Endodermal cell (in vitro differentiated cells): ENCODE measurements around the gene BEST1. TPM values are rescaled to one million over a fixed set of nuclear protein-coding genes. Genes with fewer than 3 reads are reported as not detected.

Source experiments
- DNase-seq: peaks from one replicate; pipeline ENCODE4 v3.0.0-alpha.2; 2017
- H3K27ac ChIP-seq: 2 replicates; pipeline ENCODE4 v1.5.1; 2013; ENCODE audit warnings: mild to moderate bottlenecking, low read depth, low read length, moderate library complexity
- H3K27me3 ChIP-seq: 2 replicates; pipeline ENCODE4 v1.6.1; 2013; ENCODE audit warnings: mild to moderate bottlenecking, low read length, moderate library complexity; ENCODE audit not compliant: insufficient read depth, control insufficient read depth, poor library complexity, severe bottlenecking
- H3K36me3 ChIP-seq: 2 replicates; pipeline ENCODE4 v1.7.0; 2013; ENCODE audit warnings: mild to moderate bottlenecking, low read length, moderate library complexity; ENCODE audit not compliant: control insufficient read depth, insufficient read depth
- H3K4me1 ChIP-seq: one replicate; pipeline ENCODE4 v1.7.0; 2013; ENCODE audit warnings: low read length; ENCODE audit not compliant: control insufficient read depth, insufficient read depth
- H3K4me3 ChIP-seq: 2 replicates; pipeline ENCODE4 v1.5.1; 2013; ENCODE audit warnings: mild to moderate bottlenecking, low read length, moderate library complexity
- H3K9ac ChIP-seq: 2 replicates; pipeline ENCODE4 v1.6.1; 2013; ENCODE audit warnings: mild to moderate bottlenecking, low read length, moderate library complexity; ENCODE audit not compliant: poor library complexity, severe bottlenecking; ENCODE audit errors: extremely low read depth
- H3K9me3 ChIP-seq: 2 replicates; pipeline ENCODE4 v1.6.1; 2013; ENCODE audit warnings: mild to moderate bottlenecking, low read length, moderate library complexity; ENCODE audit not compliant: control insufficient read depth
- H3K27ac Mint-ChIP-seq: 2 replicates; pipeline ENCODE4 v1.8.0; 2020; ENCODE audit warnings: mixed read lengths
- H3K27me3 Mint-ChIP-seq: 2 replicates; pipeline ENCODE4 v1.8.0; 2021; ENCODE audit warnings: mild to moderate bottlenecking, mixed read lengths; ENCODE audit not compliant: insufficient read depth
- H3K36me3 Mint-ChIP-seq: 2 replicates; pipeline ENCODE4 v1.8.0; 2020; ENCODE audit warnings: low read depth, mixed read lengths
- H3K4me1 Mint-ChIP-seq: 2 replicates; pipeline ENCODE4 v1.8.0; 2020; ENCODE audit warnings: mixed read lengths
- H3K4me3 Mint-ChIP-seq: 2 replicates; pipeline ENCODE4 v1.8.0; 2020; ENCODE audit warnings: mild to moderate bottlenecking, moderate library complexity, mixed read lengths
- H3K9me3 Mint-ChIP-seq: 2 replicates; pipeline ENCODE4 v1.8.0; 2020; ENCODE audit warnings: mild to moderate bottlenecking, mixed read lengths
- CTCF ChIP-seq: fragments of 200-600 bp; sonication (generic); conservative IDR thresholded peaks from 2 replicates; pipeline ENCODE4 v1.5.0; 2021; ENCODE audit warnings: antibody characterized with exemption, mild to moderate bottlenecking
- WGBS, 2 experiments: methylation state at CpG; one replicate each; pipeline versions ENCODE4 v1.1.5 to v1.1.7; 2013; ENCODE audit warnings: missing lambda C conversion rate in 2 of 2, mixed read lengths in 1 of 2; ENCODE audit not compliant: insufficient coverage in 1 of 2, insufficient read length in 1 of 2; 5-methylcytosine and 5-hydroxymethylcytosine counted together
- total RNA-seq, 2 donors: library from RNA; stranded (reverse); fragmentation: NEBNext Ultra II Directional in 1 of 2; extraction: Animal tissue kit (Norgen Biotek cat#: 25700) in 1 of 2; gene quantifications; 2 replicates in 1 of 2; 3 replicates in 1 of 2; pipeline ENCODE4 v1.2.1, GENCODE V29; 2021

The BEST1 gene
- total RNA-seq, 2 donors from 2014 or later = 0.26 to 0.40 TPM

GRCh38 chr11:61921446-61921845 lies 28.7 kb upstream of the BEST1 start:
- Histone ChIP-seq H3K9me3 (no peaks in the 10 kb centered on the region), H3K4me3 (no peak overlapping the region), H3K4me1 (peaks cover 17% of the 10 kb centered on the region), H3K36me3 (no peaks in the 10 kb centered on the region), H3K9ac (no peak overlapping the region), H3K27me3 (peaks cover 10% of the 10 kb centered on the region), H3K27ac (no peak overlapping the region)
- Mint-ChIP-seq H3K9me3 (no peaks in the 10 kb centered on the region), H3K27ac (no peak overlapping the region), H3K4me1 (peaks cover 58% of the 10 kb centered on the region), H3K4me3 (no peak overlapping the region), H3K27me3 (peaks cover 19% of the 10 kb centered on the region), H3K36me3 (no peaks in the 10 kb centered on the region)
- no peak for TF ChIP-seq CTCF
- WGBS, 2 experiments = 86 to 92% methylated on average over 1 to 3 of the region's 3 CpGs
- no peak for DNase-seq

DNA sequence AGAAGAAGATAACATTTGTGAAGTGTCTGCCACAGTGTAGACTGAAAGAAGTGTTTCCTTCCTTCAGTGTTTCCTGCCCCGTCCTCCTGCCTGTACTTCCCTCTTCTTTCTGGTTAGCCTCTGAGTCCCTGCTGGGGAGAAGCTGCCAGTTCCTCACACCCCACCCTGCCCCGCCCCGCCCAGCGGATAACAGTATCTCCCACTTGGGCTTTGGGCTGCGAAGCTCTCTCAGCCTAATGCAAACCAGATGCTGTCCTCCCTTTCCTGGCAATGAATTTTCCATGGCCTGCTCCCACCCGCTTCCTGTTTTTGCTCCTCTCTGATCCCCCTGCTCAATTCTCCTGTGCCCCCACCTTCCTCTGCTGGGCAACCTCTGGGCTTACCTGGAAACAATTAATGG lies 27.6 kb upstream of the BEST1 start:
- Mint-ChIP-seq H3K4me1 (peaks cover 56% of the 10 kb centered on the region), H3K27me3 (peaks cover 15% of the 10 kb centered on the region), H3K9me3 (no peaks in the 10 kb centered on the region), H3K4me3 (peak overlapping the region; percentile 15), H3K27ac (peak overlapping the region; percentile 88), H3K36me3 (no peaks in the 10 kb centered on the region)
- Histone ChIP-seq H3K36me3 (no peaks in the 10 kb centered on the region), H3K4me3 (no peak overlapping the region), H3K4me1 (peaks cover 17% of the 10 kb centered on the region), H3K27ac (no peak overlapping the region), H3K9me3 (no peaks in the 10 kb centered on the region), H3K27me3 (peaks cover 10% of the 10 kb centered on the region), H3K9ac (no peak overlapping the region)
- 65 to 73% methylated on average over 2 to 6 of the region's 6 CpGs for WGBS, 2 experiments
- peak; percentile 64 for DNase-seq
- no peak for TF ChIP-seq CTCF

DNA sequence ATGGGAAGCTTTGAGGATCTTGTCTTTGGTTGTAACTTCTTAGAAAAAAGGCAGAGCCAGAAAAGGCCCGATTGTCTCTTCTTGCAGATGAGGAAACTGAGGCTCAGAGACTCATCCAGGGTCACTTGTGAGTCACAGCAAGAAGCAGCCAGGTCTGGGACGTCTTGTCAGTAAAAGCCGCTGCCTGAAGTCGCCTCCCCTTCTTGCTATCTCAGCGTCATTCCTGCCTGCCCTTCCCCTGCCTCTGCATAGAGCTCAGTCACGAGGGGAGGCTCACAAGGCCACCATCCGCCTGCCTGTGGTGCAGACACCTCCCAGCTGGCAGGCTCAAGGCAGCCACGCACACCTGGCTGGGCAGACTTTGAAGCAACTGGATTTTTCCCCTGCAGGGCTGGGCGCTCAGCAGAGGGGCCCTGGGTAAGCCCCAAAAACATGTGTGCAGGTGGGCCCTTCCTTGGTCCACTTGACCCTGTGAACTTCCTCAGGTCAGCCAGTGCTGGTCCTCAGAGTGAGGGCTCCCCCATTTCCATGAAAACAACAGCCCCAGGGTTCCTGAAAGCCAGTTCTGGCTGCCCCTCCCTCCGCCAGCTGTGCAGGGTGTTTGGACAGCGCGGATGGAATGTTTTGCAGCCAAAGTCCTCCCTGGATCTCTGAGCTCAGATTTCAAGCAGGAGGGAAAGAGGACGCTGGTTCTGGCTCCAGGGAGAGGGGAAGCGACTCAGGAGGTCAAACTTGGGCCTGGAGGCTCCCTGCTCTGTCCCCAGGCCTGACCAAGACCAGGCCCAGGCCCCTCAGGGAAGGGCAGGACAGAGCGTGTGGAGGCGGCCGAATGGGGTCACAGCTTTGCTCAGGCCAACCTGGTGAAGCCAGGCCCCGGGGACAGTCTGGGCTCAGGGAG lies 26.7 kb upstream of the BEST1 start:
- TF ChIP-seq CTCF = no peak
- DNase-seq = peak; percentile 81
- peaks cover 7% of the 10 kb centered on the region for H3K27me3 Mint-ChIP-seq
- H3K27ac Mint-ChIP-seq = peak overlapping the region; percentile 88
- H3K4me1 Mint-ChIP-seq = peaks cover 48% of the 10 kb centered on the region
- Histone ChIP-seq H3K9ac (peak overlapping the region; percentile 29), H3K27me3 (peaks cover 1% of the 10 kb centered on the region), H3K4me3 (no peak overlapping the region), H3K9me3 (no peaks in the 10 kb centered on the region), H3K4me1 (peaks cover 17% of the 10 kb centered on the region), H3K27ac (no peak overlapping the region), H3K36me3 (no peaks in the 10 kb centered on the region)
- no peaks in the 10 kb centered on the region for H3K36me3 Mint-ChIP-seq
- H3K4me3 Mint-ChIP-seq = peak overlapping the region; percentile 15
- H3K9me3 Mint-ChIP-seq = no peaks in the 10 kb centered on the region
- 51 to 54% methylated on average over 8 to 18 of the region's 18 CpGs for WGBS, 2 experiments
